Epidermal melanocyte (primary cell): ENCODE measurements around the gene LRRFIP2.
"Not testable (repeated sequence)": the region's sequence is repeated elsewhere in the genome, so short reads cannot be mapped to it uniquely, and the experiment has no call there.

Experiments
- DNase-seq: peaks from one replicate; pipeline ENCODE4 v3.0.0; 2011; ENCODE audit warnings: low spot score; ENCODE audit not compliant: insufficient read length

The LRRFIP2 gene, protein sequence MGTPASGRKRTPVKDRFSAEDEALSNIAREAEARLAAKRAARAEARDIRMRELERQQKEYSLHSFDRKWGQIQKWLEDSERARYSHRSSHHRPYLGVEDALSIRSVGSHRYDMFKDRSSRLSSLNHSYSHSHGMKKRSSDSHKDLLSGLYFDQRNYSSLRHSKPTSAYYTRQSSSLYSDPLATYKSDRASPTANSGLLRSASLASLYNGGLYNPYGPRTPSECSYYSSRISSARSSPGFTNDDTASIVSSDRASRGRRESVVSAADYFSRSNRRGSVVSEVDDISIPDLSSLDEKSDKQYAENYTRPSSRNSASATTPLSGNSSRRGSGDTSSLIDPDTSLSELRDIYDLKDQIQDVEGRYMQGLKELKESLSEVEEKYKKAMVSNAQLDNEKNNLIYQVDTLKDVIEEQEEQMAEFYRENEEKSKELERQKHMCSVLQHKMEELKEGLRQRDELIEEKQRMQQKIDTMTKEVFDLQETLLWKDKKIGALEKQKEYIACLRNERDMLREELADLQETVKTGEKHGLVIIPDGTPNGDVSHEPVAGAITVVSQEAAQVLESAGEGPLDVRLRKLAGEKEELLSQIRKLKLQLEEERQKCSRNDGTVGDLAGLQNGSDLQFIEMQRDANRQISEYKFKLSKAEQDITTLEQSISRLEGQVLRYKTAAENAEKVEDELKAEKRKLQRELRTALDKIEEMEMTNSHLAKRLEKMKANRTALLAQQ

DNA sequence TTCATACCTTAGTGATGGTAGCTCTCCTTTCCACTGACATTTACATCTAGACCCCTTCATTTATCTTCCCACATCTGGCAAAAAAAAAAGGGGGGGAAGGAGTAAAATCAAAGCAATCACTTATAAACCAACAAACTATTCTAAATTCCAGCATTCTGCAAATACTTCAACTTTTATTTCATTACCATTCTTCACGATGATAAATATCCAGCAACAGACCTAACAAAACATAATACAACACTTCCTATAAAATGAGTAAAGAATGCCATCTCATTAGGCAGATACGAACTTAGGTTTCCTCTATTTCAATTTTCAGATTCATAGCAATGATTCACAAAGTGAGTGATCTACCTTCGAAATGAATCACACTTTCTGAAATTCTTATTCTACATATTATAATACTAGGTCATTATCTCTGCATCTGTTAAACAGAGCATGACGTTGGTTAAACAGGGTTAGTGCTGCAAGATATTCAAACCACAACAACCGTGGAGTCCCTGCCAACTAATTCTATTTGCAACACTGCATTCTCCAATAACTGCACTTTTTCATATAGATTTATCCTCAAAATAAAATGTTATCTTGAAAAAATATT, at the start of gene LRRFIP2:
LRRFIP2 (minus strand) TSS at position 51 of the 595 bp plus-strand sequence. CDS start 25,599 bp downstream, outside the sequence.
- no peak for DNase-seq

DNA sequence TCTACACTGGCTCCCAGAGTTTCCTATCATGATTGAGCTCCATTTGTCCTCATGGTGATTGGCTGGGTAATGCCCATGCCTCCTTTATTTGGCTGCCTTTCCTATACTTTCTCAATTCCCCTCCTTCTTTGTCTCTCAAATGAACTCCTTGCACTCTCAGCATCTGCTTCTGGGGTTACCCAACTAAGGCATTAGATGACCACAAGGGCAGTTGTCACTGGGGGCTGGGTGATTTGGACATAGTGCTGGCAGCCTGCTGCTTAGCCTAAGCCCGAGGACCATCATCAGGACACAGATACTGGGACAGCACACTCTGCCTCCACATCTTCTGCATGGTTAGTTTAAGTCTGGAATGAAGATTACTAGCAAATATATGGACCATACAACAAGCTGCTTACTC, 49.2 kb upstream of the LRRFIP2 start:
- DNase-seq: no peak

DNA sequence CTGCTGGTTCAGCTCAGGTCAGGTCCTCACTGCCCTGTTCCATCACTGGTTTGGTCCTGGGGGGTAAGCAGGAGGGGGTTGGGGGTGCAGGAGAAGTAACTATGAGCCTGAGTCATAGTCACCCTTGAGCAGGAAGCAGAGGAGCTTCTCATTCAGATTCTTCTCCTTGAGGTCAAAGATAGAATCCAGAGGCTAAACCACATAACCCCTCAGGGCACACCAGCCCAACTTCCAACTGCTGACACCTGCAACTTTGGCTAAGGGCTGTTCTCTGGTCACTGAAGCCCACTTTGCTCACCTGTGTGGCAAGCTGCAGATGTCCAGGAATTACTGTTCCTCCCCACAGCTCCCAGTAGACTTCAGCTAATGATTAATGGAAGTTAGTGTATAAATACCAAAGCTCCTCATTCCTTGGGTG, 48.8 kb upstream of the LRRFIP2 start:
- DNase-seq: no peak

DNA sequence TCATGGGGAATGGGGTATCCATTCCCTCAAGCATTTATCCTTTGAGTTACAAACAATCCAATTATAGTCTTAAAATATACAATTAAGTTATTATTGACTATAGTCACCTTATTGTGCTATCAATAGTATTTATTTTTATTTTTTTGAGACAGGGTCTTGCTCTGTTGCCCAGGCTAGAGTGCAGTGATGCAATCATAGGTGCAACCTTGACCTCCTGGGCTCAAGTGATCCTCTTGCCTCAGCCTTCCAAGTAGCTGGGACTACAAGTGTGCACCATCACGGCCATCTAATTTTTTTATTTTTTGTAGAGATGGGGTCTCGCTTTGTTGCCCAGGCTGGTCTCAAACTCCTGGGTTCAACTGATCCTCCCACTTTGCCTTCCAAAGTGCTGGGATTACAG, 48.2 kb upstream of the LRRFIP2 start:
- DNase-seq: not testable (repeated sequence)

DNA sequence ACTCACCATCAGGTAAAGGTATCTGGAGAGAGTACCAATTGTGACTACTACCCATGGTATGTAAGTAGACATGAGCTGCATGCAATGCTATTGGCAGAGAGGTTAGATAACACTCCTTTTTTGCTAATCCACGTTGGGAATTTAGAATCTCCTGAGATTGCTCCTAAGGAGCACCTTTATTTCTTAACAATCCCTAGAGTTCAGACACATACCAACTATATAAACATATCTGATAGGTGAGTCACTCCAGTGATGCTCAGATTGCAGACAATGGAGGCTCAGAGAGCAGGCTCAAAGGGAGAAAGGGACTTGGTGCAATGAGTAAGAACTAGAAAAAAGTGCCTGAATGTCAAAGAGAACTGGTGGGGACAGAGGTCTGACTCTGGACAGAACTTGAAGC, 47.0 kb upstream of the LRRFIP2 start:
- no peak for DNase-seq

DNA sequence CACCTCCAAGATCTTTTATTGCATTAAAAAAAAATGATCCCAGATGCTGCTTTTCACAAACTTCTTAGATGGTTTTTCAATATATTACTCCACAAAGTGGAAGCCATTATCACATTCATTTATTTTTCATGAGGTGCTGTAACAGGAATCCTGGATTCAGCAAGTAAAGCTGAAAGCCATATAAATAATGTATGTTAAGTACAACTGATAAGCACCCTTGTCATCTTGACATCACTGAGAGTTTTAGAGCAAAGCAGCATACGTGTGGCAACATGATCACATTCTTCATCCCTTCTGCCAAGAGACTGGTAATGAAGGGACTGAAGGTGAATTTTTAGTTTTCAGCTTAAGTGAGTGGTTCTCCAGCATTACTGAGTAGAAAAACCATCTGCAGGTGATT, 44.9 kb upstream of the LRRFIP2 start:
- DNase-seq: no peak

DNA sequence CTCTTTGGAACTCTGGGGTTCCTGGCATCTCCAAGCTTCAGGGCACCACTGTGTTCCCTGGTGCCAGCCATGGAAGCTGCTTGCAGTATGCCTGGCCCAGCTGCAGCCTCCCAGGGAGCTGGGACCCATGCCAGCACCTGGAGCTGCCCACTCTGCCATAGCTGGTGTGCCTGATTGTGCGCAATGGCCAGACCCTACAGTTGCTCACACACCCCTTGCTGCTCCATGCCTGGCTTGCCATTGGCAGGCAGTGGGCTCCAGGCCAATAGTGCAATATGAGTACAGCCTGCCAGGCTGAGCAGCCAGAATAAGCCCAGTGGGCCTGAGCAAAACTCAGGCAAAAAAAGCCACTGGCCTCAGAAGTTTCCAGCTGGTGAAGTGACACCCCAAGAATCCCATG, 43.8 kb upstream of the LRRFIP2 start:
- DNase-seq: no peak

DNA sequence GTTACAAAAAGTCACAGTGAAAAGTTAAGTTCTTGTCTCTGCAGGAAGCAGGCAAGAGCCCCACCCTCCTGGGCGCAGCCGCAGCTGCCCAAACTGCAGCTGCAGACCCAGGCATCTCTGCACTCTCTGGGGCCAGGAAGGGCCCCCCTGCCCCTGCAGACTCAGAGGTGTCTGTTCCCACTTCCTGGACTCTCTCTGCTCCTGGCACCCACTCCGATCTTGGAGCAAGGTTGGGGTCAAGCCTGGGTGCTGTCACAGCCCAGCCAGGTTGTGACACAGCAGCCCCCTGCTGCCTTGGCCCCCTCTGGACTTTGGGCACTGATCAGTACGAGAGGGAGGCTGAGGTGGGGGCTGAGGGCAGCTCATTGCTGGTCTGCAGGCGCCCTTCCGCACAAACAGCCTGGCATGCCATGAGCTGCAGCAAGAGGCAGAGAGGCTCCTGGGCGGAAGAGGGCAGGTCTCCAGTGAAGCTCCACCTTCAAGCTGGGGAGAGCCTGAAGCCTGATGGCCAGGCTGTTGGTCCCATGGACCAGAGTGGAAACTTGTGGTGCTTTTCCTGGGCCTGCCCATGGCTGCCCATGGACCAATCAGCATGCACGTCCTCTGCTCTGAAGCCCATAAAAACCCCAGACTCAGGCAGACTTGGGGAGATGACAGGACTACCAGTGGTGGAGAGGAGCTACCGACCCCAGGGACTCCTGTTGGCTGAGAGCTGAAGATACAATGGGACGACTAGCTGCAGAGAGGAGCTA, 42.9 kb upstream of the LRRFIP2 start:
- DNase-seq: no peak

DNA sequence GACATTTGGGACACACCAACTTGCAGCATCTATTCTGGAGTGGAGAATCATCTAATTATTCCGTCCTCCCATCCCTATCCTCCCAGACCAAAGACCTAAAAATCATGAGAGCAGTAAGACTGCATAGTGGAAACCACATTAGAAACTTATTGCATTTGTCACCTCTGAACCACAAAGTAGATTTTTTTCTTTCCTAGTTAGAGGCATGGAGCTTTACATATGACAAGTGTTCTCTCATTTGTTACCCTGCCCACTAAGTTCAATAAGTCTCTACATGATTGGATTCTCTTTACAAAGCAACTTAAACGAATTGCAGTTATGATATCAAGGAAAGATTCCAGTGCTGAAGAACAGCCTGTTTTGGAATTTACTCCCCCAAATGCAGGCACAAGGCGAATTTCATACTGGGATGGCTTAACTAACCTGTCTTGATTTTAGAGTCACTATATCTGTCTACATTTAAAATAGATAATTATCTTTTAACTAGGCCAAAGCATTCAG, 42.3 kb upstream of the LRRFIP2 start:
- DNase-seq: no peak

DNA sequence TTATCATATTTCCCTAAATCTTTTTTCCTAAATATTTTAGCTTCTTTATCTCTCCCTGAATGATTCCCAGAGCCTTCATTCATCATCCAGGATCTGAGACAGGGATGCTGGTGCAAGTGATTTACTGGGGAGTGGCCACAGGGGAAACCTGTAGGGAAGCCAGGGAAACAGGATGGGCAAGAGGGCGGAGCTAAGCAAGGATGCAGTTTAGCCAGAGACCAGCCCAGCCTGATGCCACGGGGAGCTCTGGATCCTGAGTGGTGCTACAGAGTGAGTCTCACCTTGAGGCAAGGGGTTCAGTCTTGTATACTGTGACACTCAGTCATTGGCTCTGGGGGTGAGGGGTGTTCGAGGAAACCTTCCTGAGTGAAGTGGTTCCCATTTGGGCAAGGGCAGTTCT, 39.7 kb upstream of the LRRFIP2 start:
- DNase-seq: no peak

DNA sequence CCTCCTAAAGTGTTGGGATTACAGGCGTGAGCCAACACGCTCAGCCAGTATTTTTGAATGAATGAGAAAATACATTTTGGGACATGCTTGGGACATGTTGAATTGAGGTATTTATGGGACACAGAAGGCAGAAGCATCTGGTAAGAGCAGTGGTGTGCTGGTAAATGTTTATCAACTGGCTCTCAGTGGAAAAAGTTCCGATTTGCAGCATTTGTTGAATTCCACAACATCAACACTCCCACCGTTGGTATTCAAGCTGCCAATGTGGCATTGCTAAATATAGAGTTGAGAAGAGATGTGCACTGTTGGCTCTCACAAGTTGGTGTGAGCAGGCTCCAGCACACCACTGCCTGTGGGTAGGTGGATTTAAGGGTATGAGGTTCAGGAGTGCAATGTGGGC, 35.8 kb upstream of the LRRFIP2 start:
- DNase-seq: no peak

DNA sequence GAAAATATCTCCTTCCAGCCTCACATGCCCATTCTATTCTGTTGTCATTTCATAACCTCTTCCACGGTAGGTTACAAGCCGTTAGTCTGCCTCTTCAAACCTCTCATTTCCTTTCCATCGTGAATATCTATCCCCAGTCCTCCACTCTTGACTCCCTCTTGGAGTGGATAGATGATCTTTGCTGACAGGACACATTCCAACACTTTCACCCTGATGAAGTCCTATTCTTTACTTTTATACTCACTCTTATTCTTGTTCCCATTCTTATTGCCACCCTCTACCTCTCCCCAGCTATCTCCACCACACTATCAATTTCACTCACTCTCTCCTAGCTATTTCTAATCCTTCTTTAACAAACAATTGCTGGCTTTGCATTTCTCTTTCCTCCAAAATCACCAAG, 34.2 kb upstream of the LRRFIP2 start:
- DNase-seq: not testable (repeated sequence)

DNA sequence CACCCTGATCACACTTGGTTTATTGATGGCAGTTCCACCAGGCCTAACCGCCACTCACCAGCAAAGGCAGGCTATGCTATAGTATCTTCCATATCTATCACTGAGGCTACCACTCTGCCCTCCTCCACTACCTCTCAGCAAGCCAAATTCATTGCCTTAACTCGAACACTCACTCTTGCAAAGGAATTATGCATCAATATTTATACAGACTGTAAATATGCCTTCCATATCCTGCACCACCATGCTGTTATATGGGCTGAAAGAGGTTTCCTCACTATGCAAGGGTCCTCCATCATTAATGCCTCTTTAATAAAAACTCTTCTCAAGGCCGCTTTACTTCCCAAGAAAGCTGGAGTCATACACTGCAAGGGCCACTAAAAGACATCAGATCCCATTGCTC, 33.6 kb upstream of the LRRFIP2 start:
- DNase-seq: not testable (repeated sequence)

DNA sequence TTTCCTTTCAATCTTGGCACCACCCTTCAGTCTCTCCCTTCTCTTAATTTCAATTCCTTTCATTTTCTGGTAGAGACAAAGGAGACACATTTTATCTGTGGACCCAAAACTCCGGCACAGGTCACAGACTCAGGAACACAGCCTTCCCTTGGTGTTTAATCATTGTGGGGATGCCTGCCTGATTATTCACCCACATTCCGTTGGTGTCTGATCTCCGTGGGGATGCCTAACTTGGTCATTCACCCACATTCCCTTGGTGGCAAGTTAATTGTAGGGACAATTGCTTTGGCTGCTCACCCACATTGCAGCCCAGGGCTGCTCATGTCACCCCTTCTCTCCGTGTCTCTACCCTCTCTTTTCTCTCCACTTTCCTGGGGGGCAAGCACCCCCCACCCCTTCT, 31.7 kb upstream of the LRRFIP2 start:
- DNase-seq: not testable (repeated sequence)

DNA sequence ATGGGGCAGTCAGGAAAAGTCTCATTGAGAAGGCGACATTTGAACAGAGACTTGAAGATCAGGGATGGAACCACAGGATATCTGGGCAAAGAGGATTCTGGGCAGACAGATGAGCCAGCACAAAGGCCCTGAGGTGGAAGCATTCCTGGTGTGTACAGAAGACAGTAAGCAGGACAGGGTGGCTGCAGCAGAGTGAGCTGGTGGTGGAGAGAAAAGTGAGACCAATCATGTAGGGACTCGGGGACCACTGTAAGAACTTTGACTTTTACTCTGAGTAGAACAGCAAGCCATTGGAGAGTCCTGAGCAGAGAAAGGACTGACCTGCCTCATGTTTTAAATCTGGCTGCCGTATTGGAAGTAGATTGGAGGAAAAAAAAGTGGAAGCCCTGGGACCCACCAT, 29.9 kb upstream of the LRRFIP2 start:
- DNase-seq: no peak

DNA sequence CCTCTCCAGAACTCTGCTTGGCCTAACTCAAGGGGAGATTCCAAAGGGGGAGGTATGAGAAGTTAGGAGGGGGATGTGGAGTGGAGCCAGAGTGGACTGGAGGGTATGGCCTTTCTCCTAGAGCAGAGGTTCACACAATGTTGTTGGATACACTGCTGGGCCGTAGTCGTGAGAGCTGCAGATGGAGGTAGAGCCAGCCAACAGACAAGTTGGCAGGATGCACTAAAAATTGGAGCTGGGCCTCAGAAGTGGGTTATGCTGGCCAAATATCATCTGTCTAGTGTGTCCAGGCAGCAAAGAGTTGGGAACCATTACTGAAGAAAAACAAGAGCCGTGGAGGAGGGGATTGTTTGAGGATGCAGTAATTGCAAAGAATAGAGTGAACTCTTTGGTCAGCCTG, 27.7 kb upstream of the LRRFIP2 start:
- DNase-seq: no peak

DNA sequence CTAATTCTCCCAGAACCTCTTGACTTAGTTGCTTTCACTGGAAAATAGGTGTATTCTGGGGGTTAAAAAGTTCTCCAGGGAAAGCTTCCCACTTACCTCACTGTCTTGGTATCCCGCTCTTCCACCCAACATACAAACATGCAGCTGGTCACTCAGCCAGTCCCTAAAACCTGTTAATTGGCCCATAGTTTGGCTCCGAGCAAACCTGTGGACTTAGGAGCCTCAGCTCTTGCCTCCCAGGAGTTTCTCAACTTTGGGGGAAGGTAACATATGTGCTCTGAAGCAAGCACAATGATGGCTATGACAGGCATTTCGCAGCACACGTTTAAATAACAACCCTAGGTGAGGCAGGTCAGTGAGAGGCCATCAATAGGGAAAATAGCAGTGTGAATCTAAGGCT, 25.8 kb upstream of the LRRFIP2 start:
- DNase-seq: no peak

DNA sequence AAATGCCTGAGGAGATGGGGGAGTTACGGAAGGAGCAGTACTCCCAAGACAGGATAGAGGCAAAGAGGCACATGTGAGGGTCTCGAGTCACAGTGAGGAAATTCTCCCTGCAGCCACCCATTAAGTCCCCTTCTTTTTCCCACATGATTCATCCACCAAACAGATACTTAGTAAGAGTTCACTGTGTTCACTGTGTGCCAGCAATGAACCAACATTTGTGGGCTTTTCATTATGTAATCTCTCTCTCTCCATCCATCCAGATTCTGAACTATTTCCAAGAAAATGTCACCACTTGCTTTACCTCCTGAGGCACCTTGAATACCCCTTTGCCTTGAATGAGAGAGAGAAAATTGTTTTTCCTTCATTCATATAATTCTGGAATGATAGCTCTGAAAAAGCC, 24.6 kb upstream of the LRRFIP2 start:
- DNase-seq: no peak

DNA sequence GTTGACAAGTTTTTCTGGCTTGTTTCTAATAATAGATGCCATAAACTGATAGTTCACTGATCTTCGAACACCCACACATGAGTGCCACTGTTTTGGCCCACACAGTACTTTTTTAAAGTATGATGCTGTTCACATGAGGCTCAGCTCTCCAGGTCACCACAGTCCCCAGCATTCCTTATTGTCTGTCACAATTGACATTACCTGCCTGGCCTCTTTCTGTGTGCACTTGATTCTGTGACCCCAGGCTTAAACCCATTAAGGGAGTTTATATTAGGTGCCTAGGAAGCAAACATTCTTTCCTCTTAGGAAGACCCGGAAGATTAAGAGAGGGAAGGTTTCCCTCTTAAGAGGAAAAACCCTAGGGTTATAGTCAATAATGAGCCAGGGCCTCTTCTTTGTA, 24.2 kb upstream of the LRRFIP2 start:
- DNase-seq: no peak

DNA sequence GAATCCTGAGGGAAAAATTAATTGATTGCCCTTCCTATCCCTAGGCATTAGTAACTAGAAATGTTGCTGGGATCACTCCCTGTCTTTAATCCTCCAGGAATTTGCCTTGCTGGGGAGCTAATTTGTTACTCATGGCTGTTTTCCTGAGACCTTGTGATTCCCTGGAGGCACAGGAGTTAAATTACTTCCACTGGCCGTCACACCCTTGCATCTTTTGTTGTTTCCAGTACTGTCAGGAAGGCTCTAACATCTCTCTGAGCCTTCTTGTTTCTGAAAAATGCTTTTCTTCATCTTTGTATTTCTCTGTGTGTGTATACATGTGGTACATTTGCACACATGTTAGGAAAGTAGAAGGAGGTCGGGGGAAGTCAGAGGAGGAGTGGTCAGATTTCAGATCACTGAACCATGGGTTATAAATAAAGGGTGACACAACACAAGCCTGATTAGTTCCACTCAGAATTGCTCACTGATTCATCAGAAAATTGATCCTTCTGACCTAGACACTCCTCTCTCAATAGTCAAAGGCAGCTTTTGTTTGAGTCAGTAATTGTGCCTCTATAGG, 23.5 kb upstream of the LRRFIP2 start:
- DNase-seq: peak; percentile 65

DNA sequence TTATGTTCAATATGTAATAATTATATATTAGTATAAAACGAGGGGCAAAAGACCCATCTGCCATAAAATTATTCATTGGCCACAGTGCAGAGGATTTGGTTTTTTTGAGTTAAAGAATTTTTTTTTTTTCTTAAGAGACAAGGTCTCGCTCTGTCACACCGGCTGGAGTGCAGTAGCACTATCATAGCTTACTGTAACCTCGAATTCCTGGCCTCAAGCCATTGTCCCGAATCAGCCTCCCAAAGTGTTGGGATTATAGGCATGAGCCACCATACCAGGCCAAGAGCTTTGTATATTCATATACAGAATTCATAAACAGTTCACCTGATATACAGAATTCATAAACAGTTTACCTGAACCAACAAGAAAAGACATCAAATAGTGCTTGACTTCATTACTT, 20.2 kb upstream of the LRRFIP2 start:
- no peak for DNase-seq
